ENCODE results near the gene SLC2A13.
A peak's percentile ranks its signal among the peaks of the same experiment; 100 is the strongest.
"Not testable (repeated sequence)": the region's sequence is repeated elsewhere in the genome, so short reads cannot be mapped to it uniquely, and the experiment has no call there.

The SLC2A13 gene

DNA sequence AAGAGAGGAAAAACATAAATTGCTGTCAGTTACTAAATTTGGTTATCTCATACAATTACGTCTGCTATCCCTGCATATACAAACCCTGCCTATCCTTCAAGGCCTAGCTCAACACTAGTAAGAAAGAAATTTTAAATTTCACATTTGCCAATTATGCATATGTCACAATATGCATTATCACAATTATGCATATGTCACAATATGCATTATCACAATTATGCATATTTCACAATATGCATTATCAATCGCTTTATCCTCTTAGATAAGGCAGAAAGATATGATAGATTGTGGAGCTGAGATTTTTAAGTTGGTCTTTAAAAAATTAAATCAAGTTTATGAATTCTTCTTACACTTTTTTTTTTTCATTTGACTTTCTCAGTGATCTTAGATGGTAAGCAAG is 291.3 kb downstream of the SLC2A13 start:
- CTCF ChIA-PET: no interaction called here
- Mint-ChIP-seq H3K27me3 (peaks cover 4% of the 10 kb centered on the region), H3K27ac (no peak overlapping the region), H3K4me1 (no peaks in the 10 kb centered on the region), H3K4me3 (no peak overlapping the region), H3K36me3 (no peaks in the 10 kb centered on the region), H3K9me3 (no peaks in the 10 kb centered on the region)
- no peak for DNase-seq

DNA sequence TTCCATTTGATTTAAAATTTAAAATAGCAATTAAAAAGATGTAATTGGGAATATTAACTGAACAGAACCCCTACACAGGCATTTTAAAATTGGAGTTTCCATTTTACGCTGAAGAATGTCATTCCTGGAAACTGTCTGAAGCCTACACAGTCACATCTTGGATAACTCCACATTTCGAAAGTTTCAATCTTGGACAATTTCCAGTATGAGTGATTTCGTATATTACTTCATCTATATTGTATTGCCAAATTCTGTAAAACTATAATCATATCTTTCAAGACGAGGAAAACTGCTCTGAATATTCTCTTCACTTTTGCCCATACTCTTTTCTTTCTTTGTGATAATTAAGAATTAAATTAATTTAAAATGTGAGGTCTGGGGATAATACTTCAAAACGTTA is 292.1 kb downstream of the SLC2A13 start:
- no peak overlapping the region for H3K4me3 Mint-ChIP-seq

GRCh38 chr12:39812456-39812855 is 293.4 kb downstream of the SLC2A13 start:
- DNase-seq, CTCF ChIA-PET, H3K27me3 Mint-ChIP-seq, H3K9me3 Mint-ChIP-seq, H3K4me1 Mint-ChIP-seq, H3K4me3 Mint-ChIP-seq, H3K36me3 Mint-ChIP-seq: not testable (repeated sequence)
- peak overlapping the region; percentile 7 for H3K27ac Mint-ChIP-seq

More for the DNA sequence above, 292.1 kb downstream of the SLC2A13 start:
- Mint-ChIP-seq H3K9me3 (no peaks in the 10 kb centered on the region), H3K36me3 (no peaks in the 10 kb centered on the region), H3K4me1 (no peaks in the 10 kb centered on the region), H3K27ac (no peak overlapping the region), H3K27me3 (peaks cover 4% of the 10 kb centered on the region)
- no peak for DNase-seq
- CTCF ChIA-PET: no interaction called here

DNA sequence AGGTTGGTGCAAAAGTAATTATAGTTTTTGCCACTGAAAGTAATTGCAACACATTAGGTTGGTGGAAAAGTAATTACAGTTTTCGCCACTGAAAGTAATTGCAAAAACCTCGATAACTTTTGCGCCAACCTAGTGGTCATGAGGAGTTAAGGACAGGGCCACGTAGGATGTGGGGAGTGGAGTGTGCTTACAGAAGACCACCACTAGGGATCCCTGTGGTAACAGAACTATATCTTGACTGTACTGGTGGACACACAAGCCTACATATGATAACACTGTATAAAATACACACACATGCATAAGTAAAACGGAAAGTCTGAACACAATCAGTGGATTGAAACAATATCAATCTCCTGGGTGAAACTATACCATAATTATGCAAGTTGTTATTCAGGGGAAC is 298.8 kb downstream of the SLC2A13 start:
- Mint-ChIP-seq H3K27me3 (peaks cover 6% of the 10 kb centered on the region), H3K27ac (no peak overlapping the region), H3K9me3 (no peaks in the 10 kb centered on the region), H3K36me3 (no peaks in the 10 kb centered on the region), H3K4me3 (no peak overlapping the region), H3K4me1 (no peaks in the 10 kb centered on the region)
- CTCF ChIA-PET: no interaction called here
- no peak for DNase-seq

GRCh38 chr12:39805651-39806050 is 300.2 kb downstream of the SLC2A13 start:
- no peak for DNase-seq
- Mint-ChIP-seq H3K4me3 (no peak overlapping the region), H3K9me3 (no peaks in the 10 kb centered on the region), H3K27ac (no peak overlapping the region), H3K27me3 (peaks cover 6% of the 10 kb centered on the region), H3K36me3 (no peaks in the 10 kb centered on the region), H3K4me1 (no peaks in the 10 kb centered on the region)
- CTCF ChIA-PET: no interaction called here

GRCh38 chr12:39804898-39805297 is 301.0 kb downstream of the SLC2A13 start:
- no peak for DNase-seq
- H3K4me3 Mint-ChIP-seq: no peak overlapping the region
- CTCF ChIA-PET: no interaction called here
- H3K27me3 Mint-ChIP-seq: peaks cover 6% of the 10 kb centered on the region
- H3K4me1 Mint-ChIP-seq: no peaks in the 10 kb centered on the region
- H3K36me3 Mint-ChIP-seq: no peaks in the 10 kb centered on the region
- H3K9me3 Mint-ChIP-seq: no peaks in the 10 kb centered on the region
- H3K27ac Mint-ChIP-seq: no peak overlapping the region

DNA sequence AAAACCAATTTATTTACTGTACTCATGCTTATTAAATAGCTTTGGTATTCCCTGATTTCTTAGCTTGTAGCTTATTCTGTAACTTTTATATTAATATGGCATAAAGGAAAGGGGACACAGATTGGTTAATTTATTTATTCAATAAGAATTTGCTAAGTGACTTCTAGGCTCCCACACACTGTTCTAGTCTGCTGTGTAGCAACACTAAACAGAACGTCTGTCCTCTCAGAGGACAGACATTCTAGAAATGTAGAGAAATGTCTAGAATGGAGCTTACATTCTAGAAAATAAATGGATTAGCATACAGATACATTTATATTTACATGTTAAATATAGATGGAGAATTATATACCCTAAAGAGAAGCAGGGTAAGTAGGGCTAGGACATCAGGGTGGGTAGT is 301.4 kb downstream of the SLC2A13 start:
- Mint-ChIP-seq H3K4me1 (no peaks in the 10 kb centered on the region), H3K27me3 (peaks cover 6% of the 10 kb centered on the region), H3K4me3 (no peak overlapping the region), H3K9me3 (no peaks in the 10 kb centered on the region), H3K27ac (no peak overlapping the region), H3K36me3 (no peaks in the 10 kb centered on the region)
- no peak for DNase-seq
- CTCF ChIA-PET: no interaction called here

DNA sequence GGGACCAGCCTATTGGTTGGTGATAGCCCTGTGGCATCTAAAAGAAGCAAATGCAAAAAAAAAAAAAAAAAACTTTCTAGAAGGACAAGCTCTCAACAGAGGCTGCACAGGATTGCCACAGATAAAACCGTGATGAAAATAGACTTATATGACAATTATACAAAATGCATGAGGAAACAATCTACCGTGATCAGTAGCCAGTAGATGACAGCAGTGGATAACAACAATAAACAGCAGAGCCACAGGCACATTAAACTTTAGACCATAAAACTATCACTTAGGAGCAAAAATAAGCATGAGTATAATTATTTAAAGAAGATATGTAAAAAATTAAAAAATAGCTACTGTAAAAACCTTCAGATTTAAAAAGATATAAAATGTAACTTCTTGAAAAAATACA is 302.7 kb downstream of the SLC2A13 start:
- peaks cover 6% of the 10 kb centered on the region for H3K27me3 Mint-ChIP-seq
- no peak overlapping the region for H3K27ac Mint-ChIP-seq
- no peak overlapping the region for H3K4me3 Mint-ChIP-seq
- DNase-seq: no peak
- no peaks in the 10 kb centered on the region for H3K4me1 Mint-ChIP-seq
- H3K9me3 Mint-ChIP-seq: no peaks in the 10 kb centered on the region
- no peaks in the 10 kb centered on the region for H3K36me3 Mint-ChIP-seq
- CTCF ChIA-PET: no interaction called here

DNA sequence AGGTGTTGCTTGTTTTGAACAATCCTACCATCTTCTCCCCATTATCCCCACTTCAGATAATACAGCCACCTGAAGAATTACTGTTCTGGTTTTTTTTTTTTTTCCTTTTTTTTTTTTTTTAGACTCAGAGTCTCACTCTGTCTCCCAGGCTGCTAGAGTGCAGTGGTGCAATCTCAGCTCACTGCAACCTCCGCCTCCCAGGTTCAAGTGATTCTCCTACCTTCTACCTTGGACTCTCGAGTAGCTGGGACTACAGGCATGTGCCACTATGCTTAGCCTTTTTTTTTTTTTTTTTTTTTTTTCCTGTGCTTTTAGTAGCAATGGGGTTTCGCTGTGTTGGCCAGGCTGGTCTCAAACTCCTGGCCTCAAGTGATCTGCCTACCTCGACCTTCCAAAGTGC is 306.9 kb downstream of the SLC2A13 start:
- no peaks in the 10 kb centered on the region for H3K27me3 Mint-ChIP-seq
- H3K4me1 Mint-ChIP-seq: no peaks in the 10 kb centered on the region
- DNase-seq: no peak
- no peak overlapping the region for H3K4me3 Mint-ChIP-seq
- no peak overlapping the region for H3K27ac Mint-ChIP-seq
- CTCF ChIA-PET: no interaction called here
- H3K9me3 Mint-ChIP-seq: no peaks in the 10 kb centered on the region
- no peaks in the 10 kb centered on the region for H3K36me3 Mint-ChIP-seq

DNA sequence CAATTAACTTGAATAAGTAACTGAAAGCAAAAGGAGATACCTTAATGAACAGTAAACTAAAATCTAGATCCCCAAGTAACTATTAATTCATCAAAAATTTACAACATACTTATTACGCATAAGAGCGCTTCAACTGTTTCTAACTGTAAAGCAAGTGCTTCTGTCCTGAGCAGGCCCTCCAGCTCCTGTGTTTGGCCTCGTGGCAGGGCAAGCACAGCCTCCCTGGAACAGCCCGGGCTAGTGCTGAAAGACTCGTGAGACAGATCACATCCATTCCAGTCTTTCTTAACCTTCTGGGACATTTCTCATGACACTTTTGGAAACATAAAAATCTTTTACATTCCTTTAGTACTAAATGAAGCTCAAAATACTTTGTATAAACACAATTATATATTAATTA is 307.5 kb downstream of the SLC2A13 start:
- H3K36me3 Mint-ChIP-seq: no peaks in the 10 kb centered on the region
- H3K4me3 Mint-ChIP-seq: no peak overlapping the region
- no peak for DNase-seq
- H3K27ac Mint-ChIP-seq: no peak overlapping the region
- H3K9me3 Mint-ChIP-seq: no peaks in the 10 kb centered on the region
- CTCF ChIA-PET: interaction anchor here (0.6 kb wide), 1 partner anchor 372 kb away, joined by 4 read pairs; no protein-coding TSS in a partner anchor
- H3K27me3 Mint-ChIP-seq: no peaks in the 10 kb centered on the region
- H3K4me1 Mint-ChIP-seq: no peaks in the 10 kb centered on the region

GRCh38 chr12:39795481-39795880 is 310.4 kb downstream of the SLC2A13 start:
- no peaks in the 10 kb centered on the region for H3K27me3 Mint-ChIP-seq
- no peak overlapping the region for H3K27ac Mint-ChIP-seq
- no peaks in the 10 kb centered on the region for H3K4me1 Mint-ChIP-seq
- no peak overlapping the region for H3K4me3 Mint-ChIP-seq
- H3K9me3 Mint-ChIP-seq: no peaks in the 10 kb centered on the region
- CTCF ChIA-PET: no interaction called here
- no peaks in the 10 kb centered on the region for H3K36me3 Mint-ChIP-seq
- no peak for DNase-seq

- no peaks in the 10 kb centered on the region for H3K27me3 Mint-ChIP-seq
- CTCF ChIA-PET: no interaction called here
- H3K4me3 Mint-ChIP-seq: no peak overlapping the region
- no peaks in the 10 kb centered on the region for H3K36me3 Mint-ChIP-seq
- no peaks in the 10 kb centered on the region for H3K9me3 Mint-ChIP-seq
- DNase-seq: no peak
- H3K27ac Mint-ChIP-seq: no peak overlapping the region
- no peaks in the 10 kb centered on the region for H3K4me1 Mint-ChIP-seq
These were observed 312.9 kb downstream of the SLC2A13 start for GRCh38 chr12:39792938-39793337.

- Mint-ChIP-seq H3K27ac (no peak overlapping the region), H3K27me3 (no peaks in the 10 kb centered on the region), H3K4me1 (no peaks in the 10 kb centered on the region), H3K4me3 (no peak overlapping the region), H3K36me3 (no peaks in the 10 kb centered on the region), H3K9me3 (no peaks in the 10 kb centered on the region)
- DNase-seq: no peak
- CTCF ChIA-PET: no interaction called here
These were observed 317.6 kb downstream of the SLC2A13 start for GRCh38 chr12:39788239-39788638.

- H3K27me3 Mint-ChIP-seq, H3K27ac Mint-ChIP-seq, H3K4me1 Mint-ChIP-seq, H3K36me3 Mint-ChIP-seq, H3K4me3 Mint-ChIP-seq, DNase-seq, H3K9me3 Mint-ChIP-seq, CTCF ChIA-PET: not testable (repeated sequence)
These were observed 320.1 kb downstream of the SLC2A13 start for GRCh38 chr12:39785814-39786213.

- Mint-ChIP-seq H3K36me3 (no peaks in the 10 kb centered on the region), H3K27me3 (no peaks in the 10 kb centered on the region), H3K9me3 (peaks cover 3% of the 10 kb centered on the region), H3K4me1 (no peaks in the 10 kb centered on the region), H3K27ac (no peak overlapping the region), H3K4me3 (no peak overlapping the region)
- CTCF ChIA-PET: interaction anchor here (0.7 kb wide), 1 partner anchor 15 kb away, joined by 3 read pairs; no protein-coding TSS in a partner anchor
- DNase-seq: no peak
These were observed 323.8 kb downstream of the SLC2A13 start for GRCh38 chr12:39782026-39782545.

DNA sequence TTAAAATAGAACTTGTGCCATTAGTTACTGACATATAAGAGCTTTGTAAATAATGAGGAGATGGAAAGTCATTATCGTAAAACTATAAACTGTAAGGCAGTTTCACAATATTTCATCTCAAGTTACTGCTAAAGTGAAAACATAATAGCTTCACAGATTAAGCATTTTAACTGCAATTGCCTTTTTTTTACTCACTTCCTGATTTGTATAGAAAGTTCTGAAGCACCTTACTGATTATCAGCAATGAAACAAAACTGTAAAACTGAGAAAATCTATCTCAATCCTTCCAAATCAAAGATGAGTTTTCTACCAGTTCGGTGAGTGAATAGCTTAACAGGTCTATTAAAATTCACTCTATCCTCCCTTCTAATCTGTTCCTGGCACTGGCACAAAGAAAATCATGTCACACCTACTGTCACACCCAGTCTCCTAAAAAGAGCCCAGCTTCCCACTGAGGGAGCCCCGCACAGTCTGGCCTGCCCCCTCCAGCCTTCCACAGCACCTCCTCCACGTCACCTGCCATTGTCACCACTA is 324.9 kb downstream of the SLC2A13 start:
- Mint-ChIP-seq H3K9me3 (peaks cover 3% of the 10 kb centered on the region), H3K27me3 (no peaks in the 10 kb centered on the region), H3K36me3 (no peaks in the 10 kb centered on the region), H3K27ac (no peak overlapping the region), H3K4me1 (no peaks in the 10 kb centered on the region), H3K4me3 (no peak overlapping the region)
- DNase-seq: no peak
- CTCF ChIA-PET: interaction anchor here (0.7 kb wide), 1 partner anchor 16 kb away, joined by 3 read pairs; no protein-coding TSS in a partner anchor
